ENCODE measurements around the gene CAPG. TPM values are rescaled to one million over a fixed set of nuclear protein-coding genes. Genes with fewer than 3 reads are reported as not detected.

The CAPG gene
- polyA plus RNA-seq, 1 donor from 2014 or later: not detected

- Histone ChIP-seq H3K4me3 (ENCODE audit: low read length) (no peak overlapping the region), H3K27ac (ENCODE audit: low read length) (no peak overlapping the region), H3K36me3 (ENCODE audit: insufficient read depth, low read length) (no peaks in the 10 kb centered on the region), H3F3A (ENCODE audit: insufficient read depth, low read length, poor library complexity, severe bottlenecking) (no peaks in the 10 kb centered on the region), H3K9me2 (ENCODE audit: insufficient read depth, low read length) (no peaks in the 10 kb centered on the region), H3K9me3 (ENCODE audit: low read length) (no peaks in the 10 kb centered on the region), H3K27me3 (ENCODE audit: insufficient read depth, low read depth, low read length) (no peaks in the 10 kb centered on the region), H3K4me2 (ENCODE audit: low read length) (no peak overlapping the region), H3K9ac (ENCODE audit: low read length) (no peak overlapping the region), H2AFZ (ENCODE audit: low read depth, low read length) (no peak overlapping the region), H3K79me2 (replicated peaks; ENCODE audit: insufficient read depth, low read length) (no peaks in the 10 kb centered on the region), H4K20me1 (ENCODE audit: insufficient read depth) (no peaks in the 10 kb centered on the region)
- no peak for TF ChIP-seq EZH2 (IDR thresholded peaks at IDR 0.05; ENCODE audit: borderline replicate concordance, insufficient read depth, low read length, poor library complexity, severe bottlenecking)
- no peak for TF ChIP-seq TAF1 (IDR thresholded peaks at IDR 0.05; ENCODE audit: low read depth)
- no peak for TF ChIP-seq RAD21 (conservative IDR thresholded peaks at IDR 0.05)
- TF ChIP-seq, protein P1, sequence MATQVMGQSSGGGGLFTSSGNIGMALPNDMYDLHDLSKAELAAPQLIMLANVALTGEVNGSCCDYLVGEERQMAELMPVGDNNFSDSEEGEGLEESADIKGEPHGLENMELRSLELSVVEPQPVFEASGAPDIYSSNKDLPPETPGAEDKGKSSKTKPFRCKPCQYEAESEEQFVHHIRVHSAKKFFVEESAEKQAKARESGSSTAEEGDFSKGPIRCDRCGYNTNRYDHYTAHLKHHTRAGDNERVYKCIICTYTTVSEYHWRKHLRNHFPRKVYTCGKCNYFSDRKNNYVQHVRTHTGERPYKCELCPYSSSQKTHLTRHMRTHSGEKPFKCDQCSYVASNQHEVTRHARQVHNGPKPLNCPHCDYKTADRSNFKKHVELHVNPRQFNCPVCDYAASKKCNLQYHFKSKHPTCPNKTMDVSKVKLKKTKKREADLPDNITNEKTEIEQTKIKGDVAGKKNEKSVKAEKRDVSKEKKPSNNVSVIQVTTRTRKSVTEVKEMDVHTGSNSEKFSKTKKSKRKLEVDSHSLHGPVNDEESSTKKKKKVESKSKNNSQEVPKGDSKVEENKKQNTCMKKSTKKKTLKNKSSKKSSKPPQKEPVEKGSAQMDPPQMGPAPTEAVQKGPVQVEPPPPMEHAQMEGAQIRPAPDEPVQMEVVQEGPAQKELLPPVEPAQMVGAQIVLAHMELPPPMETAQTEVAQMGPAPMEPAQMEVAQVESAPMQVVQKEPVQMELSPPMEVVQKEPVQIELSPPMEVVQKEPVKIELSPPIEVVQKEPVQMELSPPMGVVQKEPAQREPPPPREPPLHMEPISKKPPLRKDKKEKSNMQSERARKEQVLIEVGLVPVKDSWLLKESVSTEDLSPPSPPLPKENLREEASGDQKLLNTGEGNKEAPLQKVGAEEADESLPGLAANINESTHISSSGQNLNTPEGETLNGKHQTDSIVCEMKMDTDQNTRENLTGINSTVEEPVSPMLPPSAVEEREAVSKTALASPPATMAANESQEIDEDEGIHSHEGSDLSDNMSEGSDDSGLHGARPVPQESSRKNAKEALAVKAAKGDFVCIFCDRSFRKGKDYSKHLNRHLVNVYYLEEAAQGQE (IDR thresholded peaks at IDR 0.05; ENCODE audit: borderline replicate concordance): no peak
- TF ChIP-seq POLR2AphosphoS5 (IDR thresholded peaks at IDR 0.05): no peak
- no peak for TF ChIP-seq CTCF (IDR thresholded peaks at IDR 0.05; ENCODE audit: poor library complexity, severe bottlenecking)
- no peak for TF ChIP-seq SMC3 (conservative IDR thresholded peaks at IDR 0.05; ENCODE audit: poor library complexity)
- TF ChIP-seq EP300 (conservative IDR thresholded peaks at IDR 0.05; ENCODE audit: poor library complexity, severe bottlenecking): no peak
- no peak for TF ChIP-seq MXI1 (conservative IDR thresholded peaks at IDR 0.05; ENCODE audit: poor library complexity, severe bottlenecking)
These were observed 25.2 kb upstream of the CAPG start for GRCh38 chr2:85435220-85435958.

DNA sequence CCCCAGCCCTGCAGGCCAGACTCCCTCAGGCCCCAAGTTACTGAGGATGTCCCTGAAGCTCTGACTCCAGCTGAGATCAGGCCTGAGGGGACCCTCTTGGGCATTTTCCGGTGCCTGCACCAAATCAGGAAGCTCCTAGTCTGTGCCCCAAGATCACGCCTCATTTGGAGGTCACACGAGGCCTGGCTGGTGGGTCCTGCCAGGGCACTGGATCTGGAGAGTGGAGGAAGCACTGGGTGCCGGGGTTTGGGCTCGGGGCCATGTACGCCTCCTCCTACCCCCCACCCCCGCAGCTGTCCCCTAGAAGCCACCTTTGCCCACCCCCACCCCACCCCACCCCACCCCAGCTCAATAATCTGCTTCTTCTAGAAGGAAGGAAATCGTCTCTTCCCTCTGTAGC is 24.5 kb upstream of the CAPG start:
- TF ChIP-seq CTCF (IDR thresholded peaks at IDR 0.05; ENCODE audit: poor library complexity, severe bottlenecking) (no peak), EZH2 (IDR thresholded peaks at IDR 0.05; ENCODE audit: borderline replicate concordance, insufficient read depth, low read length, poor library complexity, severe bottlenecking) (no peak), MXI1 (conservative IDR thresholded peaks at IDR 0.05; ENCODE audit: poor library complexity, severe bottlenecking) (no peak), TAF1 (IDR thresholded peaks at IDR 0.05; ENCODE audit: low read depth) (no peak), POLR2AphosphoS5 (IDR thresholded peaks at IDR 0.05) (no peak), SMC3 (conservative IDR thresholded peaks at IDR 0.05; ENCODE audit: poor library complexity) (no peak), RAD21 (conservative IDR thresholded peaks at IDR 0.05) (no peak), EP300 (conservative IDR thresholded peaks at IDR 0.05; ENCODE audit: poor library complexity, severe bottlenecking) (no peak)
- TF ChIP-seq, protein P1 (IDR thresholded peaks at IDR 0.05; ENCODE audit: borderline replicate concordance): no peak
- Histone ChIP-seq H3K4me3 (ENCODE audit: low read length) (no peak overlapping the region), H3K36me3 (ENCODE audit: insufficient read depth, low read length) (no peaks in the 10 kb centered on the region), H3K27me3 (ENCODE audit: insufficient read depth, low read depth, low read length) (no peaks in the 10 kb centered on the region), H3K27ac (ENCODE audit: low read length) (no peak overlapping the region), H3K9me3 (ENCODE audit: low read length) (no peaks in the 10 kb centered on the region), H3F3A (ENCODE audit: insufficient read depth, low read length, poor library complexity, severe bottlenecking) (no peaks in the 10 kb centered on the region), H3K9ac (ENCODE audit: low read length) (no peak overlapping the region), H2AFZ (ENCODE audit: low read depth, low read length) (no peak overlapping the region), H3K79me2 (replicated peaks; ENCODE audit: insufficient read depth, low read length) (no peaks in the 10 kb centered on the region), H4K20me1 (ENCODE audit: insufficient read depth) (no peaks in the 10 kb centered on the region), H3K4me2 (ENCODE audit: low read length) (no peak overlapping the region), H3K9me2 (ENCODE audit: insufficient read depth, low read length) (no peaks in the 10 kb centered on the region)
